IMR-90 (cell line): ENCODE measurements around the gene FCRLB. TPM values are rescaled to one million over a fixed set of nuclear protein-coding genes. Genes with fewer than 3 reads are reported as not detected.

ENCODE experiments used
- ATAC-seq: fragments of 200-7000 bp; cut with Tn5 transposase; 2 replicates; pipeline ENCODE4 v1.9.1; 2020; ENCODE audit warnings: low read depth, mild to moderate bottlenecking, moderate library complexity
- BruUV-seq: library from RNA; stranded (reverse); fragments of 400-500 nt; replicated peaks from 2 replicates; lab custom pipeline; 2021; lab: Mats Ljungman, UMichigan
- CTCF ChIA-PET: fragments of 300-600 bp; formaldehyde crosslinking; extraction: SDS; loops from one replicate; lab custom pipeline; 2021; ENCODE audit warnings: antibody characterized with exemption; lab: Yijun Ruan, JAX
- POLR2A ChIA-PET: fragments of 300-600 bp; sonication (Branson Sonifier 250); formaldehyde crosslinking; loops from one replicate; lab custom pipeline; 2022; ENCODE audit warnings: antibody characterized with exemption; ENCODE audit not compliant: unreplicated experiment; lab: Charles Lee
- DNase-seq: peaks from one replicate; pipeline ENCODE4 v3.0.0; 2013
- H2AFZ ChIP-seq: replicated peaks from 2 replicates; pipeline ENCODE3; 2013; ENCODE audit warnings: low read length, mild to moderate bottlenecking; ENCODE audit not compliant: poor library complexity
- H2AK5ac ChIP-seq: 2 replicates; pipeline ENCODE4 v1.6.1; 2013; ENCODE audit warnings: low read depth, low read length, inconsistent platforms
- H2AK9ac ChIP-seq: replicated peaks from 2 replicates; pipeline ENCODE3; 2013; ENCODE audit warnings: mild to moderate bottlenecking, low read depth, low read length, moderate library complexity; ENCODE audit not compliant: poor library complexity
- H2BK120ac ChIP-seq: 2 replicates; pipeline ENCODE4 v1.6.1; 2013; ENCODE audit warnings: low read depth, low read length, inconsistent platforms
- H2BK15ac ChIP-seq: 3 replicates; pipeline ENCODE4 v1.6.1; 2013; ENCODE audit warnings: low read depth, low read length, inconsistent platforms
- H2BK20ac ChIP-seq: 2 replicates; pipeline ENCODE4 v1.6.1; 2013; ENCODE audit warnings: low read depth, mild to moderate bottlenecking, inconsistent platforms, low read length, moderate library complexity
- H2BK5ac ChIP-seq: 2 replicates; pipeline ENCODE4 v1.6.1; 2013; ENCODE audit warnings: mild to moderate bottlenecking, low read depth, low read length, inconsistent platforms; ENCODE audit not compliant: poor library complexity, severe bottlenecking
- H3K14ac ChIP-seq: replicated peaks from 2 replicates; pipeline ENCODE4 v1.6.1; 2013; ENCODE audit warnings: low read depth, low read length, inconsistent platforms
- H3K18ac ChIP-seq: 2 replicates; pipeline ENCODE4 v1.6.1; 2013; ENCODE audit warnings: low read depth, low read length, control low read depth
- H3K23ac ChIP-seq: 2 replicates; pipeline ENCODE4 v1.6.1; 2013; ENCODE audit warnings: low read depth, low read length, inconsistent platforms
- H3K27ac ChIP-seq: 2 replicates; pipeline ENCODE4 v1.5.1; 2013; ENCODE audit warnings: mild to moderate bottlenecking, control low read depth, low read length; ENCODE audit not compliant: insufficient read depth
- H3K27me3 ChIP-seq: 2 replicates; pipeline ENCODE4 v1.6.1; 2013; ENCODE audit warnings: low read length; ENCODE audit not compliant: control insufficient read depth, insufficient read depth
- H3K36me3 ChIP-seq: 2 replicates; pipeline ENCODE4 v1.6.1; 2013; ENCODE audit warnings: low read length, mixed read lengths; ENCODE audit not compliant: control insufficient read depth, insufficient read depth
- H3K4ac ChIP-seq: 2 replicates; pipeline ENCODE4 v1.6.1; 2013; ENCODE audit warnings: low read depth, low read length, inconsistent platforms
- H3K4me1 ChIP-seq: 2 replicates; pipeline ENCODE4 v1.6.1; 2013; ENCODE audit warnings: low read length, mixed read lengths; ENCODE audit not compliant: control insufficient read depth, insufficient read depth
- H3K4me2 ChIP-seq: 2 replicates; pipeline ENCODE4 v1.6.1; 2013; ENCODE audit warnings: low read depth, mild to moderate bottlenecking, control low read depth, low read length, moderate library complexity
- H3K4me3 ChIP-seq: 2 replicates; pipeline ENCODE4 v1.5.1; 2013; ENCODE audit warnings: low read depth, mild to moderate bottlenecking, control low read depth, low read length, moderate library complexity; ENCODE audit not compliant: insufficient read depth
- H3K56ac ChIP-seq: 2 replicates; pipeline ENCODE4 v1.6.1; 2013; ENCODE audit warnings: low read length, inconsistent platforms; ENCODE audit not compliant: insufficient read depth; ENCODE audit errors: extremely low read depth
- H3K79me1 ChIP-seq, 2 experiments: 2 replicates each; pipeline ENCODE4 v1.6.1; 2013; ENCODE audit warnings: low read length in 2 of 2, inconsistent platforms in 1 of 2, low read depth in 1 of 2
- H3K9ac ChIP-seq: 2 replicates; pipeline ENCODE4 v1.6.1; 2013; ENCODE audit warnings: low read depth, low read length, control low read depth
- H3K9me1 ChIP-seq: 2 replicates; pipeline ENCODE4 v1.6.1; 2013; ENCODE audit warnings: low read length, inconsistent platforms; ENCODE audit not compliant: insufficient read depth
- H3K9me3 ChIP-seq: 2 replicates; pipeline ENCODE4 v1.6.1; 2013; ENCODE audit warnings: low read length; ENCODE audit not compliant: control insufficient read depth, insufficient read depth
- H4K20me1 ChIP-seq: 2 replicates; pipeline ENCODE4 v1.6.1; 2013; ENCODE audit warnings: low read length, inconsistent platforms; ENCODE audit not compliant: insufficient read depth
- H4K5ac ChIP-seq: 2 replicates; pipeline ENCODE4 v1.6.1; 2013; ENCODE audit warnings: mild to moderate bottlenecking, low read depth, low read length, control low read depth
- H4K8ac ChIP-seq, 2 experiments: 2 replicates each; pipeline ENCODE4 v1.6.1; 2013; ENCODE audit warnings: low read depth in 2 of 2, low read length in 2 of 2, control low read depth in 1 of 2, inconsistent platforms in 1 of 2
- H4K91ac ChIP-seq: 2 replicates; pipeline ENCODE4 v1.6.1; 2013; ENCODE audit warnings: low read depth, low read length, inconsistent platforms; ENCODE audit not compliant: insufficient read depth
- CEBPB ChIP-seq: IDR thresholded peaks from 2 replicates; pipeline ENCODE4 v1.6.1; 2012; ENCODE audit warnings: low read depth, low read length, improper control_type of control experiment
- CHD1 ChIP-seq: IDR thresholded peaks from 2 replicates; pipeline ENCODE4 v1.6.1; 2012; ENCODE audit warnings: low read depth, low read length, improper control_type of control experiment
- FOS ChIP-seq: fragments of 150-350 bp; IDR thresholded peaks from 2 replicates; pipeline ENCODE4 v1.6.1; 2016; ENCODE audit warnings: low read depth, low read length
- MAFK ChIP-seq: IDR thresholded peaks from 2 replicates; pipeline ENCODE4 v1.6.1; 2012; ENCODE audit warnings: low read depth, low read length, improper control_type of control experiment
- MXI1 ChIP-seq: IDR thresholded peaks from 2 replicates; pipeline ENCODE4 v1.6.1; 2012; ENCODE audit warnings: low read depth, mild to moderate bottlenecking, low read length, moderate library complexity, borderline replicate concordance
- WGBS, 2 experiments: methylation state at CpG; one replicate each; pipeline versions ENCODE4 v1.1.5 to v1.1.7; 2013; ENCODE audit warnings: missing lambda C conversion rate in 2 of 2; ENCODE audit not compliant: insufficient read length in 1 of 2; ENCODE audit errors: extremely low coverage in 2 of 2; 5-methylcytosine and 5-hydroxymethylcytosine counted together
- dilution Hi-C: fragments of 300-500 bp; cut with HindIII; formaldehyde crosslinking; loops from one replicate; pipeline ENCODE4 v1.14.3; 2018; ENCODE audit warnings: low sequenced_read_pairs; ENCODE audit not compliant: unreplicated experiment
- in situ Hi-C: fragments of 300-500 bp; cut with MboI; formaldehyde crosslinking; loops from 3 replicates; pipeline ENCODE4 v1.14.3; 2019; ENCODE audit warnings: low sequenced_read_pairs, inconsistent platforms, mixed read lengths
- intact Hi-C: fragments of 100-400 bp; cut with micrococcal nuclease; formaldehyde crosslinking; loops from 2 replicates; pipeline ENCODE4 v1.10.0; 2022
- polyA plus RNA-seq, 3 experiments: library from polyadenylated mRNA; depleted of rRNA; stranded (reverse); fragments of >200 nt; gene quantifications; 2 replicates each; pipeline ENCODE4 v1.2.3, GENCODE V29; 2012; ENCODE audit warnings: low replicate concordance in 1 of 3
- total RNA-seq: library from RNA; depleted of rRNA; stranded (reverse); fragments of >200 nt; gene quantifications from 2 replicates; pipeline ENCODE4 v1.2.3, GENCODE V29; 2012
- TF ChIP-seq, protein P1 (sequence below): conservative IDR thresholded peaks from 2 replicates; pipeline ENCODE4 v1.5.1; 2012; ENCODE audit warnings: mild to moderate bottlenecking, low read depth, low read length, improper control_type of control experiment

FCRLB gene
- total and polyA plus RNA-seq, 2 of the 4 experiments (the other 2 are of a cell fraction): 0.90 to 2.2 TPM

DNA sequence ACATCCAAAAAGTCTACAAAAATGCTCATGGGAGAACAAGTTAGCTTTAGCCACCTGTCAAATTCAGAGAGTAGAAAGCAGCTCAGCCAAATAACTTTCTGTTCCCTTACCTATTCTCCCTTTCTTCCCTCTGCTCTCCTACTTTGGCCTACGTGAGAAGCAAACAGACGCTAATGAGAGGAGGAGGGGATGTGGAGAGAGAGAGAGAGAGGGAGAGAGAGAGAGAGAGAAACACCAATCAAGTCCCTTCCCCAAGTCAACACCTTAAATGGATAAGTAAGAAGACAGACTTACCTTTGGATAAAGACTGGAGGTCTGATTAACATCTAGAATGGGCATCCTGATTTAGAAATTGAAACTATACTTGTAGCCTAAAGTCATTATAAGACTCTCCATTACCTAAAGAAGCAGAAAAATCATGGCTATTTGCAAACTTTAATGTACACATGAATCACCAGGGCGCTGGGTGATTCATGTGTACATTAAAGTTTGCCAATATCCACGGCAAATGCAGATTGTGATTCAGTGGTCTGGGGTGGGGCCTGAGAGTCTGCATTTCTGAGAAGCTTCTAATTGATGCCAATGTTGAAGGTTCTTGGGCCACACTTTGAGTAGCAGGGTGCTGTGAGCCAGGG is 15.1 kb downstream of the FCRLB start:
- no TSS peak for BruUV-seq
- TF ChIP-seq FOS (peak; percentile 59; the same call in 1 of the 2 replicates), MAFK (no peak), CEBPB (peak; percentile 26; the same call in 1 of the 2 replicates), MXI1 (no peak), CHD1 (no peak)
- TF ChIP-seq, protein P1, sequence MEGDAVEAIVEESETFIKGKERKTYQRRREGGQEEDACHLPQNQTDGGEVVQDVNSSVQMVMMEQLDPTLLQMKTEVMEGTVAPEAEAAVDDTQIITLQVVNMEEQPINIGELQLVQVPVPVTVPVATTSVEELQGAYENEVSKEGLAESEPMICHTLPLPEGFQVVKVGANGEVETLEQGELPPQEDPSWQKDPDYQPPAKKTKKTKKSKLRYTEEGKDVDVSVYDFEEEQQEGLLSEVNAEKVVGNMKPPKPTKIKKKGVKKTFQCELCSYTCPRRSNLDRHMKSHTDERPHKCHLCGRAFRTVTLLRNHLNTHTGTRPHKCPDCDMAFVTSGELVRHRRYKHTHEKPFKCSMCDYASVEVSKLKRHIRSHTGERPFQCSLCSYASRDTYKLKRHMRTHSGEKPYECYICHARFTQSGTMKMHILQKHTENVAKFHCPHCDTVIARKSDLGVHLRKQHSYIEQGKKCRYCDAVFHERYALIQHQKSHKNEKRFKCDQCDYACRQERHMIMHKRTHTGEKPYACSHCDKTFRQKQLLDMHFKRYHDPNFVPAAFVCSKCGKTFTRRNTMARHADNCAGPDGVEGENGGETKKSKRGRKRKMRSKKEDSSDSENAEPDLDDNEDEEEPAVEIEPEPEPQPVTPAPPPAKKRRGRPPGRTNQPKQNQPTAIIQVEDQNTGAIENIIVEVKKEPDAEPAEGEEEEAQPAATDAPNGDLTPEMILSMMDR: no peak
- Histone ChIP-seq H2BK5ac (peak overlapping the region; percentile 71), H3K56ac (no peak overlapping the region), H3K27ac (no peak overlapping the region), H3K4me3 (no peak overlapping the region), H3K36me3 (no peaks in the 10 kb centered on the region), H3K9me1 (peaks cover 5% of the 10 kb centered on the region), H3K4me2 (peak overlapping the region; percentile 81), H3K79me1 (no peaks in the 10 kb centered on the region), H2AFZ (peak overlapping the region; percentile 74), H2AK9ac (peak overlapping the region; percentile 25), H3K9me3 (no peaks in the 10 kb centered on the region), H3K18ac (peak overlapping the region; percentile 79; the same call in 1 of the 2 replicates), H4K91ac (no peak overlapping the region; the same call in 1 of the 2 replicates), H2BK15ac (peak overlapping the region; percentile 40; the same call in 2 of the 3 replicates), H3K4me1 (peaks cover 5% of the 10 kb centered on the region), H4K8ac (peak overlapping the region; percentile 5 to 55; a peak in 2 of 4 replicates), H4K20me1 (no peaks in the 10 kb centered on the region), H3K9ac (no peak overlapping the region), H4K5ac (peak overlapping the region; percentile 49; the same call in 1 of the 2 replicates), H3K23ac (peak overlapping the region; percentile 34; the same call in 1 of the 2 replicates), H3K27me3 (no peaks in the 10 kb centered on the region), H2BK120ac (peak overlapping the region; percentile 91), H3K14ac (peak overlapping the region; percentile 95), H2AK5ac (peak overlapping the region; percentile 71; the same call in 1 of the 2 replicates), H2BK20ac (peak overlapping the region; percentile 85), H3K4ac (peak overlapping the region; percentile 89)
- intact Hi-C loops: loop anchor here (10.0 kb wide), 1 partner anchor 172 kb away; no protein-coding TSS in a partner anchor
- CTCF ChIA-PET: interaction anchor here (0.8 to 1.2 kb wide), 4 partner anchors 10 to 249 kb away, joined by 3 to 4 read pairs (median 3); partner anchors contain the start of gene DUSP12
- ATAC-seq (no peak), DNase-seq (peak; percentile 69)
- no CpG with 5 or more reads among the region's 4 CpGs for WGBS, 2 experiments
- dilution Hi-C loops: no loop called here
- POLR2A ChIA-PET: no interaction called here
- in situ Hi-C loops: loop anchor here (10.0 to 25.0 kb wide), 2 partner anchors 99 to 192 kb away; partner anchors contain the start of genes FCGR3A and FCGR3B
